ENCODE results near the gene PPP1R13L.

DNA sequence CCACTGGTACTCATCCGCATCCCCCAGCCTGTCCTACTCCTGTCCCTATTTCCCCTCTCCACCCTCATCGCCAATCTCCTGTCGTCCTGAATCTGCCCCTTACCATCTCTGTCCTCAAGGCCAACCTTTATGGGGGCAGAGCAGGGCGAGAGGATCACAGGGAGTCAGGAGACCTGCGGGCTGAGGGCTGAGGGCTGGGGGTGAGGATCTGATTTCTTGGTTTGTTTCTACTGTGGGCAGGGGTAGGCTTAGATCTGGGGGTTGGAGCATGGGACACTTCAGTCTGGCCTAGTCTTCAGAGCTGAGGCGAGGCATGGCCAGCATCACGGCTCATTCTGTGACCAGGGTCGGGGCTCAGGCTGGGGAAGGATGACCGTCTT is 35.4 kb upstream of the PPP1R13L start:
- TF ChIP-seq CTCF (IDR thresholded peaks at IDR 0.05) (no peak), EZH2 (IDR thresholded peaks at IDR 0.05; ENCODE audit: borderline replicate concordance, insufficient read depth, low read depth, low read length, poor library complexity, severe bottlenecking) (no peak)

Data from B cell (primary cell).